ENCODE measurements around the gene MERTK.
"Not testable (repeated sequence)": the region's sequence is repeated elsewhere in the genome, so short reads cannot be mapped to it uniquely, and the experiment has no call there.

Gene MERTK

GRCh38 chr2:112019569-112019982 lies 121.2 kb downstream of the MERTK start:
- DNase-seq = no peak

GRCh38 chr2:112020561-112020960 lies 122.2 kb downstream of the MERTK start:
- DNase-seq = peak; percentile 5

GRCh38 chr2:112021290-112021689 lies 122.9 kb downstream of the MERTK start:
- DNase-seq = no peak

- DNase-seq = peak; percentile 38
Measured at GRCh38 chr2:112021781-112022231, 123.4 kb downstream of the MERTK start.

- no peak for DNase-seq
Measured at GRCh38 chr2:112023707-112024106, 125.3 kb downstream of the MERTK start.

- DNase-seq = no peak
Measured at GRCh38 chr2:112024231-112024630, 125.8 kb downstream of the MERTK start.

- DNase-seq = no peak
Measured at GRCh38 chr2:112024896-112025491, 126.6 kb downstream of the MERTK start.

GRCh38 chr2:112026509-112026908 lies 128.1 kb downstream of the MERTK start:
- peak; percentile 87 for DNase-seq

GRCh38 chr2:112027767-112028166 lies 129.4 kb downstream of the MERTK start:
- no peak for DNase-seq

GRCh38 chr2:112029164-112029563 lies 130.8 kb downstream of the MERTK start:
- DNase-seq = no peak

GRCh38 chr2:112031473-112032223 lies 133.2 kb downstream of the MERTK start:
- DNase-seq = no peak

- no peak for DNase-seq
Measured at GRCh38 chr2:112032224-112032586, 133.8 kb downstream of the MERTK start.

GRCh38 chr2:112032689-112033465 lies 134.5 kb downstream of the MERTK start:
- peak; percentile 35 for DNase-seq

GRCh38 chr2:112033600-112033999 lies 135.2 kb downstream of the MERTK start:
- no peak for DNase-seq

GRCh38 chr2:112034924-112035323 lies 136.5 kb downstream of the MERTK start:
- DNase-seq = no peak

- peak; percentile 53 for DNase-seq
Measured at GRCh38 chr2:112035786-112036185, 137.4 kb downstream of the MERTK start.

GRCh38 chr2:112039556-112039955 lies 141.1 kb downstream of the MERTK start:
- DNase-seq = not testable (repeated sequence)

GRCh38 chr2:112040066-112040465 lies 141.7 kb downstream of the MERTK start:
- DNase-seq = not testable (repeated sequence)

GRCh38 chr2:112041460-112041859 lies 143.1 kb downstream of the MERTK start:
- peak; percentile 29 for DNase-seq

- no peak for DNase-seq
Measured at GRCh38 chr2:112045446-112046014, 147.1 kb downstream of the MERTK start.

- no peak for DNase-seq
Measured at GRCh38 chr2:112046231-112046630, 147.8 kb downstream of the MERTK start.

GRCh38 chr2:112047537-112048235 lies 149.3 kb downstream of the MERTK start:
- no peak for DNase-seq

GRCh38 chr2:112048236-112048592 lies 149.8 kb downstream of the MERTK start:
- DNase-seq = no peak

Data from OCI-M1 (cell line).